Prostate gland (tissue), 2 donors: ENCODE measurements around the gene HIVEP3.

Source experiments
- CTCF ChIP-seq, 4 experiments: fragments of 200-600 bp in 2 of 4; fragments of 450-650 bp in 2 of 4; sonication (generic) in 2 of 4; IDR thresholded peaks; 1 replicate in 3 of 4; 2 replicates in 1 of 4; pipeline ENCODE4 v1.5.1; 2016 to 2019; ENCODE audit warnings: antibody characterized with exemption in 4 of 4, mild to moderate bottlenecking in 2 of 4, moderate library complexity in 2 of 4
- POLR2A ChIP-seq: fragments of 450-650 bp; IDR thresholded peaks from one replicate; pipeline ENCODE4 v1.6.1; 2016; ENCODE audit warnings: antibody characterized with exemption, mild to moderate bottlenecking
- POLR2AphosphoS5 ChIP-seq: sonication (generic); formaldehyde crosslinking; IDR thresholded peaks from one replicate; pipeline ENCODE4 v1.6.1; 2017; ENCODE audit warnings: antibody characterized with exemption

- TF ChIP-seq CTCF (IDR thresholded peaks at IDR 0.05) (no peak), POLR2A (no peak), POLR2AphosphoS5 (no peak)
Measured at GRCh38 chr1:41535276-41535675, 383.4 kb downstream of the HIVEP3 start.
